SHP77 (cell line): ENCODE results near the gene SYNJ2.
"Not testable (repeated sequence)": the region's sequence is repeated elsewhere in the genome, so short reads cannot be mapped to it uniquely, and the experiment has no call there.

Source experiments
- DNase-seq, 2 experiments: peaks; one replicate each; lab custom pipeline; 2025; lab: John Stamatoyannopoulos, UW

Gene SYNJ2, protein sequence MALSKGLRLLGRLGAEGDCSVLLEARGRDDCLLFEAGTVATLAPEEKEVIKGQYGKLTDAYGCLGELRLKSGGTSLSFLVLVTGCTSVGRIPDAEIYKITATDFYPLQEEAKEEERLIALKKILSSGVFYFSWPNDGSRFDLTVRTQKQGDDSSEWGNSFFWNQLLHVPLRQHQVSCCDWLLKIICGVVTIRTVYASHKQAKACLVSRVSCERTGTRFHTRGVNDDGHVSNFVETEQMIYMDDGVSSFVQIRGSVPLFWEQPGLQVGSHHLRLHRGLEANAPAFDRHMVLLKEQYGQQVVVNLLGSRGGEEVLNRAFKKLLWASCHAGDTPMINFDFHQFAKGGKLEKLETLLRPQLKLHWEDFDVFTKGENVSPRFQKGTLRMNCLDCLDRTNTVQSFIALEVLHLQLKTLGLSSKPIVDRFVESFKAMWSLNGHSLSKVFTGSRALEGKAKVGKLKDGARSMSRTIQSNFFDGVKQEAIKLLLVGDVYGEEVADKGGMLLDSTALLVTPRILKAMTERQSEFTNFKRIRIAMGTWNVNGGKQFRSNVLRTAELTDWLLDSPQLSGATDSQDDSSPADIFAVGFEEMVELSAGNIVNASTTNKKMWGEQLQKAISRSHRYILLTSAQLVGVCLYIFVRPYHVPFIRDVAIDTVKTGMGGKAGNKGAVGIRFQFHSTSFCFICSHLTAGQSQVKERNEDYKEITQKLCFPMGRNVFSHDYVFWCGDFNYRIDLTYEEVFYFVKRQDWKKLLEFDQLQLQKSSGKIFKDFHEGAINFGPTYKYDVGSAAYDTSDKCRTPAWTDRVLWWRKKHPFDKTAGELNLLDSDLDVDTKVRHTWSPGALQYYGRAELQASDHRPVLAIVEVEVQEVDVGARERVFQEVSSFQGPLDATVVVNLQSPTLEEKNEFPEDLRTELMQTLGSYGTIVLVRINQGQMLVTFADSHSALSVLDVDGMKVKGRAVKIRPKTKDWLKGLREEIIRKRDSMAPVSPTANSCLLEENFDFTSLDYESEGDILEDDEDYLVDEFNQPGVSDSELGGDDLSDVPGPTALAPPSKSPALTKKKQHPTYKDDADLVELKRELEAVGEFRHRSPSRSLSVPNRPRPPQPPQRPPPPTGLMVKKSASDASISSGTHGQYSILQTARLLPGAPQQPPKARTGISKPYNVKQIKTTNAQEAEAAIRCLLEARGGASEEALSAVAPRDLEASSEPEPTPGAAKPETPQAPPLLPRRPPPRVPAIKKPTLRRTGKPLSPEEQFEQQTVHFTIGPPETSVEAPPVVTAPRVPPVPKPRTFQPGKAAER (N-terminal part only)

DNA sequence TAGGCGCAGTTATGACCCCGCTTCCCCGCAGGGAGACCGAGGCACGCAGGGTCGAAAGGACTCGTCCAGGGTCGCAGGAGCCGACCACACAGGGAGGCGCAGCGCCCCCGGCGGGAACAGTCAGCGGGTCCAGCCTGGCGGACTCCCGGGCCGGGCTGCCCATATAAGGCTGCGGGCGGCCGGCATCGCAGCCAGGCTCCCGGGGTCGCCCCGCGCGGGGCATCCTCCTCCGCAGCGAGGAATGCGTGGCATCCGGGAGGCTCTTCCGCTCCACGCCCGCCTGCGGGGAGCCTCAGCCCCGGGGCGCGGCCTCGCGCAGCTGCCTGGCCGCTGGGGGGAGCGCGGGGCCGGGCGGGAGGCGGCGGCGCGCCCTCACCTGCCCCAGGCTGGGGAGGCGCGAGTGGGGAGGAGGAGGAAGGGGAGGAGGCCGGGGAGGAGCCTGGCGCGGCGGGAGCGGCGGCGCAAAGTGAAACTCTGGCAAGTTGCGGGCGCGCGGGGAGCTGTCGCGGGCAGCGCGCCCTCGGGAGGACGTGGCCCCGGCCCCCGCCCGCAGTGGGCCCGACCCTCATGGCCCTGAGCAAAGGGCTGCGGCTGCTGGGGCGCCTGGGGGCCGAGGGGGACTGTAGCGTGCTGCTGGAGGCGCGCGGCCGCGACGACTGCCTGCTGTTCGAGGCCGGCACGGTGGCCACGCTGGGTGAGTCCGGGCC lies at the start of gene SYNJ2:
TSS of gene SYNJ2 (plus strand) at position 469 of the 707 bp plus-strand sequence. CDS start at position 568, 99 bp downstream.
- peak; percentile 30 to 67 for DNase-seq

DNA sequence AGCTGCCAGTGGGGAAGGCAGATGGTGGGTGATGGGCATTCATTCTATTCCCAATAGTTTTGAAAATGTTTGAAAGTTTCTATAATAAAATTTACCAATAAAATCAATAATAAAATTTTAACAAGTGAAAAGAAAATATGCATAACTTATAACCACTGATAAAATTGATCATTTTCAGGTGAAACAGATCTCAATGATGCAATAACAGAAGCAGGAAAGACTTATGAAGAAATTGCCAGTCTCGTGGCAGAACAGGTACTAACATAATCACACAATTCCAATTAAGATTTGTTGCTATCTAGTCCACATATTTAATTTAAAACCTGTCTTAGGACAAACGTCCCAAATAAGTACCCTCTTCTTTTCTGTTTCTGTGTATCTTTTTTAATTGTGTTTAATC lies 45.9 kb upstream of the SYNJ2 start:
- DNase-seq = no peak

DNA sequence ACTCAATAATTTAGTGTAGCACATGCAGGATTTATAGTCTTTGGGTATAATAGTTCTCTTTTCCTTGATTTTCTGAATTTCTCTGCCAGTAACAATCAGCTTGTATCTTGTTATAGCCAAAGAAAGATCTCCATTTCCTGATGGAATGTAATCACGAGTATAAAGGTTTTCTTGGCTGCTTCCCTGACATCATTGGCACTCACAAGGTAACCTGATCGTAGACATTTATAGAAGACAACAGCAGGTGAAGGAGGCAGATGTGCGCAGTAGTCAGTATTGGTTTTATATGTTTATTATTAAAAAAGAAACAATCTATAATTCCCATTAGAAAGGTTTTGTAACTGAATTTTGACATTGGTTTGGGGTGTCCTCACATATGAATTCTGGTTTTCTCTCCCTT lies 44.3 kb upstream of the SYNJ2 start:
- no peak for DNase-seq

DNA sequence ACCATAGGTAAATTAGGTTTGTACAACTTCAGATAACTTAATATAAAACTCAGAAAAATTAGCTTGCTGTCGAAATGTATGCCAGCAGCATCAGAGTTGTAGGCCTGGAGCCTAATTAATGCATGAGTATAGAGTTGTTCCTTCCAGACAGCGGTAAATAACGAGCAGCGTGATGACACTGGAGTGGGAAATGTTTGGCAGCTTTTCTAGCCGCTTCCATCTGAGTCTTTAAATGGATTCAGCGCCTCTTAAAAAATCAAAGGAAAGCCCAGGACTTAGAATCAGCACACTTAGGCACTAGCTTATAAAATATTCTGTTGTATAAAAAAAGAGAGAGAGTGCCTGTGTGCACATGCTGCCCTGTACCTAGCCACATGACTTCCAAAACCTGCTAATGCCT lies 43.7 kb upstream of the SYNJ2 start:
- DNase-seq = no peak

DNA sequence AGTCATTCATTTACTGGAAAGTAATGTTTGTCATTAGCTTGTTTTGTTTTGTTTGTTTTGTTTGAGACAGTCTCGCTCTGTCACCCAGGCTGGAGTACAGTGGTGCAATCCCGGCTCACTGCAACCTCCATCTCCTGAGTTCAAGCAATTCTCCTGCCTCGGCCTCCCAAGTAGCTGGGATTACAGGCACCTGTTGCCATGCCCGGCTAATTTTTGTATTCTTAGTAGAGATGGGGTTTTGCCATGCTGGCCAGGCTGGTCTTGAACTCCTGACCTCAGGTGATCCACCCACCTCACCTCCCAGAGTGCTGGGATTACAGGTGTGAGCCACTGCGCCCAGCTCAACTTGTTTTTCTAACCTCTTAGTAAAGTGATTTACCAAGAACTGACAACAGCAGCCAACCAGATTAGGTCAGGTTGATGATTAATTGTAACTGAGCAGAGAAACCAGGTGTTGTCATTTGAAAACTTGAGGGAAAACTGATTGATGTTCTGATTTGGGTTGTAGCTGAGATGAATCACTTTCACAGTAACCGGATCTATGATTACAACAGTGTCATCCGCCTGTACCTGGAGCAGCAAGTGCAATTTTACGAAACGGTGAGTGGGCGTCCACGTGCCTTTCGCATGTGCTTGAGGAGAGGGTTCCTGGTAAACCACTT lies 41.2 kb upstream of the SYNJ2 start:
- DNase-seq = not testable (repeated sequence)

DNA sequence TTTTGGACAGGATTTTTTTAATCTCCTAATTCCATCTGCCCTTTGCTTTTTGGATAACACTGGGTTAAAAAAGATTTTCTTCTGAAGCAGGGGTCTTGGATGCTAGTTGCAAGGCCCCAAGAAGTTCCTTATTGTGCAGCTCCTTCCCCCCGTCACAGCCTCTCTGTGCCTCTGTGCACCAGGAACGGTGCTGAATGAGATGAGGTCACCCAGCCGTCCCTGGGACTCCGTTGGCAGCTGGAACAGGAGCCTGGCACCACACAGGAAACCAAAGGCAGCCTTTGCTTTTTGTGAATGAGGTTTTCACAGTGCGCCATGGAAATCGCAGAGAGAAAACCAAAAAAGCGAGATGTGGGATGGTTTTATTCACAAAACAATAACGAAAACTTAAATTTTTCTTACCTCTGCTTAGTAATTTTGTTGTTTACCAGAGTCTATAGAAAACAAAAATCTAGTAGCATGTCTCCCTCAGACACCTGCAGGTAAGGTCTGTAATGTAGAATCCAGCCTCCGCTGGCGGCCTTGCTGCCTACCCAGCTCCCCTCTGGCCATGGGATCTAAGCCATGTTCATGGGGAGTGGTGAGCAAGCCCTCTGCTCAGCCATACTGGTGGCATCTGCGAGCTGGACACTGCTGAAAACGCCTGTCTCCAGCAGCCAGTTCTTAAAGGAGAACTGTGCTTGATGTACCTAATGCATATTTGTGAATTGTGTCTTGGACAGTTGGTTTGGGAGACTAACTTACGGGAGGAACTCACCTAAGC lies 40.4 kb upstream of the SYNJ2 start:
- no peak for DNase-seq

DNA sequence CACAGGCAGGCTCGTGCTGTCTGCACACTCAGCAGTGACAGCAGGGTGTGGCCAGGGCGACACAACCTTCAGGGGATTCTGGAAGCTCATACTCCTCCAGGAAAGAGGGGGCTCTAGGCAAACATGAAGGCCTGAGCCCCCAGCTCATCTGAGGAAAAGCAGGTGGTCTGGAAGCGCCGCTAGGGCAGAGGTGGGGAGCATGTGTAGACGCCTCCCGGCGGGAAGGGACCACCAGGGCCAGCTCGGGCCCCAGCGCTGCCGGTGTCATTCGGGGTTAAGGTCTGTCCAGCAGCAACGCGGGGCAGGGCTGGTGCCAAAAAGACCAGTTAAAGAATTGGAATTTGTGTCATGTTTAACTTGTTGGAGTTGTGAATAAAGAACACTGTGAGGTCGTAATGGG lies 39.3 kb upstream of the SYNJ2 start:
- DNase-seq = no peak

DNA sequence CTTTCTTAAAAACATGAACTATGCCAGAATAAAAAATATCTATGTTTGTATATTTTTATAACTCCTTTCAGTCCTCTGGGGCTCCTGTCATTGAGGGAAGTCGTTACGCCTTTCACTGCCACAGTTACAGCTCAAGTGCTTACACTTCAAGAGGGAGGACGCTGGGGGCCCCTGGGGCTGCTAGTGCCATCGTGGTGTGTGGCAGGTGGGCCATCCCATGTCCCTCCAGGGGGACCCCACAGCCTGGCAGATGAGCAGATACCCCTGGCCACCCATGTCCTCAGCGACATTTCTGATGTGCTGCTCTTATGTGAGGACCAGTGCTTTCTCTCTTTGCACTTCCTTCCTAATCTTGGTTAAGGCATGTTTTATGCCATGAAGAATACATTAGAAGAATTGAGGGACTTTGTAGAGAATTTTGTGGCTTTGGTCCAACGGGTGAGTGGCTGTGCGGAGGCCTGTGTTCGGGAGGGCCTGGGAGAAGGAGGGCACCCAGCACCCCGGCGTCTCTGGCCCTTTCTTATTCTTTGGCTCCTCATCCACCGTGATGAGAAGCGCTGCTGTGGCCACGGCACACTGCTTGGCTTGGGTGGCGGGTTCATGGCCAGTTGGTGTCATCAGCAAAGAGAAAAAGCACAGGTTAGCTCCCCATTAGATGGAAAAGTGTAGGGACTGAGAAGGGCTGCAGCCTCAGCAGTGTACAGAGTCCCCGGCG lies 38.3 kb upstream of the SYNJ2 start:
- no peak for DNase-seq

DNA sequence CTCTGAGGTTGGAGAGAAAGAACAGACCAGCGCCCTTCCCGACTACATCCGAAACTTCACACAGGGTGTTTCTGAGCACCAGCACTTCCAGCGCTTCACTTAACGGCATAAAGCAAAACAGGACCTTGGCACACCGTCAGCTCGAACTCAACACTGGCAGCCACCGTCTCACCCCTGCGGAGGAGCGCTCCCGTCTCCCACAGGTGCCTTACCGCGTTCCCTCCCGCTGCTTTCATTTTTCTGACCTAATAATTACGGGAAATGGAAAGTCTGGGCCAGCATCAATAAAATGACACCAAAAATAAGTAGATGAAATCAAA lies 37.7 kb upstream of the SYNJ2 start:
- DNase-seq = no peak

DNA sequence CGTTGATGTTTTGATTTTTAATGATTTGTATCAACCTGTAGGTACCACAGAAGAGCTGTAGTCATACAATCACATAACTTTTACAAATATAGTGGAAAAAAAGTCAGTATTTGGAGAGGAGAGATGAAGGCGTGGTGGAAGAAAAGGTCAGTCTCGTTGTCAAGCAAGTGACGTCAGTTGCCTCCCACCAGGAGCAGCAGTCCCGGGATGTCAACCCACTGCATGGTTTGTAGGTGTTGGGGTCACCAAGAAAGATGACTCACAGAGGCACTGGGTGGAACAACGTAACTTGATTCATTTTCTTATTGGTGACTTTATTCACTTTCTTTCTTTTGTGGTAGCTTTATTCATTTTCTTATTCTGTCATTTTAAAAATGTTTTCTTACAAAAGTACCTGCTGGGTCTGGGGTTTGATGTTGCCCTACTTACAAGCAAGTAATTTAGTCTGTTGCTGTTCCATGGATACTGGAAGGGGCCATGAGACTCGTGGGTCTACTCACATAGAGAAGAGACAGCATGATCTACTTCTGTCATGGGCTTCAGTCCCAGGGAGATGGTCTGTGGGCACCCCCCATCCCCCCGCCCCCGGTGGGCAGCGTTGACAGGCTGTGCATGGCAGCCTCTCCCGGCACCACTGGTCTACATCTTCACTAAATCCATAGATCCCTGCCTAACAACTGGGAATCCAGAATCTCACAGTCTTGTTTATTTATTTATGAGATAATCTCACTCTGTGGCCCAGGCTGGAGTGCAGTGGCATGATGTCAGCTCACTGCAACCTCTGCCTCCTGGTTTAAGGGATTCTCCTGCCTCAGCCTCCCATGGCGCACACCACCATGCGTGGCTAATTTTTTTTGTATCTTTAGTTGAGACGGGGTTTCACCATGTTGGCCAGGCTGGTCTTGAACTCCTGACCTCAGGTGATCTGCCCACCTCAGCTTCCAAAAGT lies 36.4 kb upstream of the SYNJ2 start:
- DNase-seq = no peak

DNA sequence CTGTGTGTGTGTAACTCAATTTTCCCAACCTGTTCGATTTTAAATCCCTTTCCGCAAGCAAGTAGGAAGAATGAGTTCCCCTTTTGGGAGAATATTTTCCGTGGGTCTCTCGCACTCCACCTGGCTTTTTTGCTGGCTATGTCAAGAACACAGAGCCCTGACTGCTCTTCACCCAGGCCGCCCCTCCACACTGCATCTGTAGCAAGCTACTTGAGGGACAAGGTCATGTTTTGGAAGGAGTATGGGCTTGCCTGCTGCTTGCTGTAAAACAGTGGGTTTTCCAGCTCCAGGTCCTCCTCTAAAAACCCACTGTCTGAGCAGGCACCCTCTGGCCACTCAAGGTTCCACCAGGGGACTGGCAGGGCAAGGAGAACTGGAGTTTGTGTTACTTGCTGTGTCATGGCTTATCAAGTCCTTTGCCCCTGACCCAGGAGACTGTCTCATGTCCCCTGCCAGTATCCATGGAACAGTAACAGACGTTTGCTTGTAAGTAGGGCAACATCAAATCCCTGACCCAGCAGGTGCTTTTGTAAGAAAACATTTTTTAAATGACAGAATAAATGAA lies 35.5 kb upstream of the SYNJ2 start:
- DNase-seq = no peak

DNA sequence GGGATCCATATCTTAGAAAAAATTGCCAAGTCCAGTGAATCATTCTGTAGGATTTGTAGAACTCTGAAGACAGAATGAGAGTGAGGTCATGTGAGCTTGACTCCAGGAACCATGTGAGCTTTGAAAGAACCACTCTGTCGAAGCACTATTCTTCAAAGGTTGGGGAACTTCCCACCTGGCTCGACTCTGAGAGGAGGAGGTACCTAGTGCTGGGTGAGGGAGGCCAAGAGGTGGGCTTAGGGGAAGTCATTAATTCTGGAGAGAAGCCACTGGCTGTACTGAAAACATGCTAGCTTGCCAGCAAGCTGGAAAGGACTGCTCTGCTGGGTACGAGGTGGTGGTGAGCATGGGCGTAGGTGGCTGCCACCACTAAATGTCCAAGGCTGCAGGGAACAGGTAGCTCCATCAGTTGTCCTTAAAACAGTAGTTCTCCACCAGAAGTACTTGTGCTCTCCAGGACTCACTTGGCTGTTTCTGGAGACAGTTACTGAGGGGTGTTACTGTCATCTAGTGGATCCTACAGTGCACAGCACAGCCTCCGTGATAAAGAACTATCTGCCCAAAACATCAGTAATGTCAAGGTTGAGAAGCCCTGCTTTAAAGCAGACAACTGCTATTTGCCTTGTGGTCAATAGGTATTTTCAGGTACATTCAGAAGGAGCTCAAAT lies 34.7 kb upstream of the SYNJ2 start:
- DNase-seq = no peak

DNA sequence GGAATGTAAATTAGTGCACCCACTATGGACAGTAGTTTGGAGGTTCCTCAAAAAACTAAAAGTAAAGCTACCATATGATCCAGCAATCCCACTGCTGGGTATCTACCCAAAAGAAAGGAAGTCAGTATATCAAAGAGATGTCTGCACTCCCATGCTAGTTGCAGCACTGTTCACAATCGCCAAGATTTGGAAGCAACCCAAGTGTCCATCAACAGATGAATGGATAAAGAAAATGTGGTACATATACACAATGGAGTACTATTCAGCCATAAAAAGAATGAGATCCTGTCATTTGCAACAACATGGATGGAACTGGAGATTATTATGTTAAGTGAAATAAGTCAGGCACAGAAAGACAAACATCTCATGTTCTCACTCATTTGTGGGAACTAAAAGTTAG lies 30.8 kb upstream of the SYNJ2 start:
- DNase-seq = not testable (repeated sequence)

DNA sequence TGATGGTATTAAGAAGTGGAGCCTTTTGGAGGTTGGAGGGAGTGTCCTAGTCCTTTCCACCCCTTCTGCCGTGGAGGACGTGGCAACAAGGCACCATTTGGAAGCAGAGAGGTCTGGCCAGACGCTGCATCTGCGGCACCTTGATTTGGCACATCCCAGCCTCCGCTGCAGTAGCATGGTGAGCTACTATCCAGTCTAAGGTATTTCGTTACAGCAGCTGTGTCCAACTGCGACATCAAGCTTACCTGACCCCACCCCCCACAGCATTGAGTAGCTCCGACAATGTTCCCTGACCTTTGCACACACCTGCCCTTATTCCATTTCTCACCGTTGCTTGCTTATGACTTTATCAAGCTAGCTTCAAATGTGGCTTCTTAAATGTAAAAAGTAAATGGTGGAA lies 29.8 kb upstream of the SYNJ2 start:
- no peak for DNase-seq

DNA sequence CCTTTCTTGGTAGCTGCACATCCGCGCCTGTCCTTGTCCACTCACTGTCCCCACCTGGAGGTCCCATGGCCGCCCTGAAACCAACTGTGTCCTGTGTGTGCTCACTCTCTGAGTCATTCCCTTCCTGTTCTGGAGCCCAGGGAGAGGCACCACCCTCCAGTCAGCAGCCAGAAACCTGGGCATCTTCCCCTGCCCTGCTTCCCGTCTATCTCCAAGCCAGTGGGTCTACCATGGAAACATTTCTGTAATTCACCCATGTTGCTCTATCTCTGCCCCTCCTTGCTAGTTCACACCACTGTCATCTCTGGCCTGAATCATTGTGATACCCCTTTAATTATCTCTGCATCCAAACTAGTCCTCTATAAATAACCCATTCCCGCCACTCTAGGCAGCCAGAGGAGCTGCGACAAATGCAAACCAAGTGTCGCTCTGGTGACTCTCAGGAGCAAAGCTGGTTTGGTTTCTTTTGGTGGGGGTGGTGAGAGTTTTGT lies 28.8 kb upstream of the SYNJ2 start:
- DNase-seq = no peak

DNA sequence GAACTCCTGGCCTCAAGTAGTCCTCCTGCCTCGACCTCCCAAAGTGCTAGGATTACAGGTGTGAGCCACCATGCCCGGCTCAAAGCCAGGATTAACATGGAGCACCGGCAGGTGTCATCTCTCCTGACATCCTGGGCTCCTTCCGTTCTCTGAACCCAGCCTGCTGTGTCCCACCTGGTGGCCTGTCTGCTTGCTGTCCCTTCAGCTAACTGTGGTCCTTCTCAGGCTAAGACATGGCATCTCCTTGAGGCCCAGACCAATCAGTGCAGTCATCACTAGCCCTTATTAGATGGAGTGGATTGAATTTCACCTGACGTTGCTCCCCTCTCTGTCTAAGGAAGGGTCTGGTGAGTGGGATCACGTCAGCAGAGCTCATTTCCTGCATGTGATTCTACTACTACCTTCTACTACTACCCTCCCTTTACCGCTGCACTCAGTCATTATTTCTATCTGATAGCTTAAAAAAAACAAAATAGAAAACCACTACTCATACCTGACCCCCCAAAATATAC lies 28.0 kb upstream of the SYNJ2 start:
- DNase-seq = peak; percentile 20 to 45
